GM19468 (cell line): ENCODE results near the gene IFNG-AS1.

ENCODE experiments used
- ATAC-seq: cut with Tn5 transposase; IDR thresholded peaks from one replicate; pipeline ENCODE4 v1.9.1; 2021; ENCODE audit warnings: mild to moderate bottlenecking, moderate library complexity, moderate number of reproducible peaks; ENCODE audit not compliant: unreplicated experiment; ENCODE audit errors: extremely low read depth

The IFNG-AS1 gene

GRCh38 chr12:68031881-68032739 is 42.9 kb downstream of the IFNG-AS1 start:
- no peak for ATAC-seq

DNA sequence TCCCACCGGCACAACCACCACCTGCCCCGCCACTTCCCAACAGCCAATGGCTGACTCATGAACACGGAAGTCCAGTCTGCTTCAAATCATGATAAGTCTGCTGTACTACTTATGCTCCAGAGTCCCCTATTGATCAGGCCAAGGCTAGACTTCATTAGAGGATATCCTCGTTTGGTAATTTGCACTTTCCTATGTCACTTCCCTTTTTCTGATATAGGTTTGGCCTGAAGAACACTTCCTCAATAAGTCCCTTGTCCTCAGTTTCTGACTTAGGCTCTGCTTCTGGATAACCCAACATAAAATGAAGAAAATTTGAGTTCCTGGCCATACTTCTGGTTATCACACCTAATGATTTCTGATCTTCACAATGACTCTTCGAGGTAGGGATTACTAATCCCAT is 45.3 kb downstream of the IFNG-AS1 start:
- ATAC-seq: no peak

- ATAC-seq: no peak
Observed at GRCh38 chr12:68036642-68037041, 47.4 kb downstream of the IFNG-AS1 start.

- no peak for ATAC-seq
Observed at GRCh38 chr12:68037616-68038255, 48.5 kb downstream of the IFNG-AS1 start.

DNA sequence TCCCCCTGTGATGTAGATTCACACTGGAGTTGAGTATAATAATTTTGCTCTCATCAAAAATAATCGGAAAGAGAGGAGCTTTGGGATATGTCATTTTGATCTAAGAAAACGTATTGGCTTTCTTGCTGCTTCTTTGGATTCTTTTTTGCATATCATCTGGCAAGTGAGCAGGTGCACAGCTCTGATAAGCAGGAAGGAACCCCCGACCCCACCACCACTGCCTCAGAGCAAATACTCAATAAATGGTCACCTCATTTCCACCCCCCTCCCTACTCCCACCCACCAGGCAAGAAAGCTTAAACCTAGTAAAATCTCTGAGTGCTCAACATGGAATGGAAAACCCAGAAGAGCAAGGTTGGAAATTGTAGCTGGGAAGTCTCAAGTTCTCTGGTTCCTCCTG is 49.4 kb downstream of the IFNG-AS1 start:
- ATAC-seq: no peak

DNA sequence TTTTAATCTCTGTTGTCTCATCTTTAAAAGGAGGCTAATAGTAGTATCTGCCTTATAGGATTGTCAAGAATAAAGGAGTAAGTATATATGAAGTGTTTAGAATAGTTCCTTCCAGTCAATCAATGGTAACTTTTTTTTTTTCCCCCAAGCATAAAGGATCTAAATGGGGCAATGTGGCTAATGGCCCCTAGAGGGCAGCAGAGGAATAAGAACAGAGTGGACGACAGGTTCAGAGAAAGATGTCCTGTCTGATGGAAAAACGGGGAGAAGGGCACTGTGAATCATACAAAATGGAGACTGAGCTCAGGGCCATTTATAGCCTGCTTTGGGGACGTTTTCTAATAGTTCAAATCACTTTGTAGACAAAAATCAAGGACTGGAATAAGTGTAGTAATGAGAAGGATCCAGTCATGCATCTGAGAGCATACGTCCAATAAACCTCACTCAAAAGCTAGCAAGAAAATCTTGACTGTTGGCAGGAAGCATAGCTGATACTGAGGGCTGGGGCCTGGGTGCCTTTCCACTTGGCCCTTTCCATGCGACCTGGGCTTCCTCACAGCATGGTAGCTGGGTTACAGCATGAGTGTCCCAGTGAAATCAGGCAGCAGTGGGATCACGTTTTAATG is 51.3 kb downstream of the IFNG-AS1 start:
- ATAC-seq: peak; percentile 49

GRCh38 chr12:68042212-68042699 is 53.0 kb downstream of the IFNG-AS1 start:
- ATAC-seq: peak; percentile 57

- no peak for ATAC-seq
Observed at GRCh38 chr12:68043435-68043834, 54.2 kb downstream of the IFNG-AS1 start.

DNA sequence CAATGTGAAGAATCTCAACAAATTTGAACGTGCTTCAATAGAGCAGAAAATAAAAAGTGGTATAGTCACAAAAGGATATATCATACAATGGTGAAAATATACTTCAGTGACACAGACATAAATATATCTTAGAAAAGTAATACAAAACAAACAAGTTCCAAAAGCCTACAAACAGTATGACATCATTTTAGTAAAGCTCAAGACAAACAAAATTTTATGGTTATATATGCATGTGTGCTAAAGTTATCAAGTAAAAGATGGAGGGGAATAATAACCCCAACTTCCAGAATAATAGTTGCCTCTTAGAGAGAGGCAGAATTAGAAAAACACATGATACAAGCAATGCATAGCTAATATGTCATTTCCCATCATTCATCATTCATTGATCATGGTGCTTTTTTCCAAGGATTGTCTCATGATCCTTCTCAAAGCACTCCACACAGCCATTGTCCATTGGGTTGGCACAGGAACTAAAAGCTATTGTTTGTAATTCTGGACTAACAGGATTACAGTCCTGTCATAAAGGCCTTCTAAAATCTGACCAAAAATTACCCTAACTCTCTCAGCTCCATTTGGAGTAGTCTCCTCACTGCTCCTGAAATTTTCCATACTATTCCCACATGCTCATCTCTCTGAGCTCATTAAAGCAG is 59.5 kb downstream of the IFNG-AS1 start:
- no peak for ATAC-seq

- ATAC-seq: no peak
Observed at GRCh38 chr12:68056300-68056699, 67.1 kb downstream of the IFNG-AS1 start.

DNA sequence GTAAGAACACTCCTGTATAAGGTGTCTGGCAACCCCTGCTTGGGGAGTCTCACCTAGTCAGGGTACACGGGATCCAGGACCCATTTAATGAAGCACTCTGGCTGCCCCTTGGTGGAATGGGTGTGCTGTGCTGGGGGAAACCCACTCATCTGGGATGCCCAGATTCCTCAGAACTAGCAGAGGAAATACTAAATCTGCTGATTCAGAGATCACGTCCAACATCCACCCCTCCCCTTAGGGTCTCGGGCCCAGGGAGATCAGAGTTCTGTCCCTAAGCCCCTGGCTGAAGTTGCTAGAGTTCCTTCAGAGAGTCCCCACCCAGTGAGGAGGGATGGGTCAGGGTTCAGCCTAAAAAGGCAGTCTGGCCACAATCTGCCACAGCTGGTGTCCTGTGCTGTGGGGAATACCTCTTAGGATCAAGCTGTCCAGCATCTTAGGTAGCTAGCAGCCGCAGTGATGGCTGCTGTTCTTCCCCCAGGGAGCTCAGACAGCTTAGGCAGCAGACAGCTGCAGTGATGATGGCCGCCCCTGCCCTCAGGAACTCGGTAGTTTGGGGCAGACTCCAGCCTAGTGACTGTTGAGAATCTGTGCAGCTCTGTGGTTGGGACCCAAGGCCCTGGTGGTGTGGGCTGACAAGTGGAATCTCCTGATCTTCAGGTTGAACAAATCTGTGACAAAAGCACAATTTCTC is 74.8 kb downstream of the IFNG-AS1 start:
- ATAC-seq: no peak

GRCh38 chr12:68065163-68065562 is 75.9 kb downstream of the IFNG-AS1 start:
- no peak for ATAC-seq

- no peak for ATAC-seq
Observed at GRCh38 chr12:68065687-68066086, 76.4 kb downstream of the IFNG-AS1 start.

DNA sequence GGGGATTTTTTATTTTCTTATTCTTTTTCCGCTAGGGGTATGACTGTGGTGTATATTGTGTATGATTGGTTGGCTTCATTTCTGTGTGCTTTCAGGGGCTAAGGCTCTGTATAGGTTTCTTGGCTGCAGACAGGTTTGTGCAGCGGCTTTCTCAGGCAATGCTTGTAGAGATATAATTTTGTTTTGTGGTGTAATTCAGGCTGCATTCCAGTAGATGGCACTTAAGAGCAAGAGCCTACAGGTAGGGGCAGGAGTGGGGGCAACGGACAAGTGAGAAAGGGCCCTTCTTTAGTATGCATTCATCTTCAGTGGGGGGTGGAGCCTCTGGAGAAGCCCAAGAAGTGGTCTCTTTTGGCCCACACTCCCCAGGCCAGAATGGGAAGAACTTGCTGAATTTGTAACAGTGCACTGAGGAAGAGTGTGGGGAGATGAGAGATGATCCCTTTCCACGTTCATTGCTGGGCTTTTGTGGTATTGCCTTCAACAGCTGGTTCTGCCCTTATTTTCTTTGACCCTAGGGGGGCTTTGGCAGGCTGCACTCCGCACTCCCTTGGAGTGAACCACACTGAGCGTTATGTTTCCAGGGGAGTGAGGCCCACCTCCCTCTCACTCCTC is 78.6 kb downstream of the IFNG-AS1 start:
- no peak for ATAC-seq

DNA sequence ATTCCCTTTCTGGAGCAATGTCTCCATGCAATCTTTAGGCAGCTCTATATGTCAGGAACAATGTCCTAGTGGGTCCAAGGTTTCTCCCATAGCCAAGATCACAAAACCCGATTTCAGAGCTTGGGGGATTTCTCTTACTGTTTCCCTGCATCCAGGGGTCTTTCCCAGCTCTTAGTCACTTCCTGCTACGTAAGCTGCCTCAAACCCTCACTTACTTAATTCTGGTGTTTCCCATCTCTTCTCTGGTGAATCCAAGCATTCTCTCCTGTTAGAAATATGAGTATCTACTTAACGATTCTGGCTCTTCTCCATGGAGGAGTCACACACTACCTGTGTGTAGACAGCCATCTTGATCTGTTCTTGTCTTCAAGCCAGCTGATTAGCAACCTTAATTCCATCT is 80.0 kb downstream of the IFNG-AS1 start:
- ATAC-seq: no peak
